WTC11 (cell line): ENCODE data around the gene SLFN14. TPM values are rescaled to one million over a fixed set of nuclear protein-coding genes. Genes with fewer than 3 reads are reported as not detected.

Experiments
- ATAC-seq: fragments of 200-7000 bp; cut with Tn5 transposase; 2 replicates; pipeline ENCODE4 v1.10.0; 2021; ENCODE audit warnings: mild to moderate bottlenecking, moderate library complexity
- CTCF ChIA-PET: fragments of 300-600 bp; sonication (Branson Sonifier 250); formaldehyde crosslinking; loops from one replicate; lab custom pipeline; 2021; ENCODE audit warnings: antibody characterized with exemption; lab: Charles Lee
- POLR2A ChIA-PET: fragments of 350-600 bp; sonication (Branson Sonifier 250); formaldehyde crosslinking; loops from one replicate; lab custom pipeline; 2021; ENCODE audit warnings: antibody characterized with exemption; lab: Charles Lee
- DNase-seq: peaks from one replicate; pipeline ENCODE4 v3.0.0; 2021; ENCODE audit warnings: low spot score
- H3K27ac Mint-ChIP-seq: 2 replicates; pipeline ENCODE4 v1.8.0; 2021; ENCODE audit warnings: mixed read lengths
- H3K27me3 Mint-ChIP-seq: 2 replicates; pipeline ENCODE4 v1.8.0; 2021; ENCODE audit warnings: low read depth, mild to moderate bottlenecking, moderate library complexity, mixed read lengths
- H3K36me3 Mint-ChIP-seq: 2 replicates; pipeline ENCODE4 v1.8.0; 2021; ENCODE audit warnings: mixed read lengths
- H3K4me1 Mint-ChIP-seq: 2 replicates; pipeline ENCODE4 v1.8.0; 2022; ENCODE audit warnings: mixed read lengths
- H3K4me3 Mint-ChIP-seq: 2 replicates; pipeline ENCODE4 v1.8.0; 2021; ENCODE audit warnings: mild to moderate bottlenecking, moderate library complexity, mixed read lengths
- H3K9me3 Mint-ChIP-seq: 2 replicates; pipeline ENCODE4 v1.8.0; 2021; ENCODE audit warnings: mixed read lengths
- CREB1 ChIP-seq: sonication (generic); formaldehyde crosslinking; IDR thresholded peaks from 2 replicates; pipeline ENCODE4 v1.8.0; 2023; ENCODE audit warnings: mild to moderate bottlenecking, missing genetic modification reagents
- CREM ChIP-seq: sonication (generic); formaldehyde crosslinking; IDR thresholded peaks from 2 replicates; pipeline ENCODE4 v1.8.1; 2022; ENCODE audit warnings: mild to moderate bottlenecking, missing genetic modification reagents, moderate library complexity
- ELF4 ChIP-seq: sonication (generic); formaldehyde crosslinking; IDR thresholded peaks from 2 replicates; pipeline ENCODE4 v1.8.1; 2022; ENCODE audit warnings: low read depth, mild to moderate bottlenecking, moderate library complexity, missing genetic modification reagents
- MLX ChIP-seq: sonication (generic); formaldehyde crosslinking; IDR thresholded peaks from 2 replicates; pipeline ENCODE4 v1.8.1; 2023; ENCODE audit warnings: mild to moderate bottlenecking, missing genetic modification reagents, moderate library complexity
- NR3C1 ChIP-seq: sonication (generic); formaldehyde crosslinking; conservative IDR thresholded peaks from 2 replicates; pipeline ENCODE4 v1.8.1; 2023; ENCODE audit warnings: low read depth, mild to moderate bottlenecking, missing genetic modification reagents
- SMAD3 ChIP-seq: sonication (generic); formaldehyde crosslinking; IDR thresholded peaks from 2 replicates; pipeline ENCODE4 v1.8.0; 2022; ENCODE audit warnings: missing genetic modification reagents, mild to moderate bottlenecking, borderline replicate concordance
- SMAD4 ChIP-seq: sonication (generic); formaldehyde crosslinking; IDR thresholded peaks from 2 replicates; pipeline ENCODE4 v1.8.0; 2022; ENCODE audit warnings: mild to moderate bottlenecking, missing genetic modification reagents
- TCF7 ChIP-seq: sonication (generic); formaldehyde crosslinking; IDR thresholded peaks from 2 replicates; pipeline ENCODE4 v1.8.0; 2022; ENCODE audit warnings: mild to moderate bottlenecking, low read depth, missing genetic modification reagents, moderate library complexity
- TEAD1 ChIP-seq: sonication (generic); formaldehyde crosslinking; IDR thresholded peaks from 2 replicates; pipeline ENCODE4 v1.8.0; 2022; ENCODE audit warnings: mild to moderate bottlenecking, missing genetic modification reagents
- TP53 ChIP-seq: sonication (generic); formaldehyde crosslinking; IDR thresholded peaks from 2 replicates; pipeline ENCODE4 v1.8.1; 2023; ENCODE audit warnings: mild to moderate bottlenecking, missing genetic modification reagents
- USF1 ChIP-seq: sonication (generic); formaldehyde crosslinking; IDR thresholded peaks from 2 replicates; pipeline ENCODE4 v1.8.0; 2022; ENCODE audit warnings: mild to moderate bottlenecking, missing genetic modification reagents
- ZMAT4 ChIP-seq: fragments of 250-450 bp; sonication (Bioruptor Pico); IDR thresholded peaks from 2 replicates; pipeline ENCODE4 v1.9.0; 2021; ENCODE audit warnings: mild to moderate bottlenecking
- ZNF219 ChIP-seq: sonication (generic); formaldehyde crosslinking; IDR thresholded peaks from 2 replicates; pipeline ENCODE4 v1.8.0; 2023; ENCODE audit warnings: missing genetic modification reagents, mild to moderate bottlenecking, borderline replicate concordance
- ZNF317 ChIP-seq: sonication (generic); formaldehyde crosslinking; IDR thresholded peaks from 2 replicates; pipeline ENCODE4 v1.8.1; 2023; ENCODE audit warnings: low read depth, mild to moderate bottlenecking, moderate library complexity, missing genetic modification reagents, borderline replicate concordance
- total RNA-seq: library from RNA; stranded (reverse); gene quantifications from 3 replicates; pipeline ENCODE4 v1.2.3, GENCODE V29; 2021
- TF ChIP-seq, protein P1 (sequence below): sonication (generic); formaldehyde crosslinking; IDR thresholded peaks from 2 replicates; pipeline ENCODE4 v1.8.1; 2023; ENCODE audit warnings: mild to moderate bottlenecking, missing genetic modification reagents
- TF ChIP-seq, protein P2 (sequence below): sonication (generic); formaldehyde crosslinking; IDR thresholded peaks from 2 replicates; pipeline ENCODE4 v1.8.1; 2023; ENCODE audit warnings: mild to moderate bottlenecking, missing genetic modification reagents, borderline replicate concordance
- TF ChIP-seq, protein P3 (sequence below): sonication (generic); formaldehyde crosslinking; IDR thresholded peaks from 2 replicates; pipeline ENCODE4 v1.8.0; 2022; ENCODE audit warnings: mild to moderate bottlenecking, missing genetic modification reagents

Gene SLFN14
- total RNA-seq, 1 experiment from 2014 or later: not detected

DNA sequence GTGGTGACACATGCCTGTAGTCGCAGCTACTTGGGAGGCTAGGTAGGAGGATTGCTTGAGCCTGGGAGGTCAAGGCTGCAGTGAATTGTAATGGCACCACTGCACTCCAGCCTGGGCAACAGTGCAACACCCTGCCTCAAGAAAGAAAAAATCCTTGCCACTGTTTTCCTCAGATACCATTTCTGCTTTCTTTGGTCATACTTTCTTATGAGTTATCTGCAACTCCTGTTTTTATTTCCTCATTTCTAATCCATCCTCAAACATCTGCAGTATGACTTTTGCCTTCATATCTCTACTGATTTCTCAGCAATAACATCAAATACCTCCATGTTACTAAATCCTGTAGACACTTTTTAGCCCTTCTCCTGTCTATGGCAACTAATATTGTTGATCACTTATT lies 23.4 kb upstream of the SLFN14 start:
- H3K9me3 Mint-ChIP-seq: no peaks in the 10 kb centered on the region
- TF ChIP-seq ELF4 (CRISPR knock-in tag) (no peak), ZMAT4 (CRISPR knock-in tag) (no peak), ZNF219 (no peak), TCF7 (CRISPR knock-in tag) (no peak), SMAD4 (CRISPR knock-in tag) (no peak), TEAD1 (CRISPR knock-in tag) (no peak), NR3C1 (no peak), ZNF317 (CRISPR knock-in tag) (no peak), CREM (CRISPR knock-in tag) (no peak), TP53 (no peak), SMAD3 (CRISPR knock-in tag) (no peak), CREB1 (CRISPR knock-in tag) (no peak), MLX (CRISPR knock-in tag) (no peak), USF1 (CRISPR knock-in tag) (no peak)
- TF ChIP-seq, protein P1, sequence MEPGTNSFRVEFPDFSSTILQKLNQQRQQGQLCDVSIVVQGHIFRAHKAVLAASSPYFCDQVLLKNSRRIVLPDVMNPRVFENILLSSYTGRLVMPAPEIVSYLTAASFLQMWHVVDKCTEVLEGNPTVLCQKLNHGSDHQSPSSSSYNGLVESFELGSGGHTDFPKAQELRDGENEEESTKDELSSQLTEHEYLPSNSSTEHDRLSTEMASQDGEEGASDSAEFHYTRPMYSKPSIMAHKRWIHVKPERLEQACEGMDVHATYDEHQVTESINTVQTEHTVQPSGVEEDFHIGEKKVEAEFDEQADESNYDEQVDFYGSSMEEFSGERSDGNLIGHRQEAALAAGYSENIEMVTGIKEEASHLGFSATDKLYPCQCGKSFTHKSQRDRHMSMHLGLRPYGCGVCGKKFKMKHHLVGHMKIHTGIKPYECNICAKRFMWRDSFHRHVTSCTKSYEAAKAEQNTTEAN (CRISPR knock-in tag): no peak
- TF ChIP-seq, protein P2, sequence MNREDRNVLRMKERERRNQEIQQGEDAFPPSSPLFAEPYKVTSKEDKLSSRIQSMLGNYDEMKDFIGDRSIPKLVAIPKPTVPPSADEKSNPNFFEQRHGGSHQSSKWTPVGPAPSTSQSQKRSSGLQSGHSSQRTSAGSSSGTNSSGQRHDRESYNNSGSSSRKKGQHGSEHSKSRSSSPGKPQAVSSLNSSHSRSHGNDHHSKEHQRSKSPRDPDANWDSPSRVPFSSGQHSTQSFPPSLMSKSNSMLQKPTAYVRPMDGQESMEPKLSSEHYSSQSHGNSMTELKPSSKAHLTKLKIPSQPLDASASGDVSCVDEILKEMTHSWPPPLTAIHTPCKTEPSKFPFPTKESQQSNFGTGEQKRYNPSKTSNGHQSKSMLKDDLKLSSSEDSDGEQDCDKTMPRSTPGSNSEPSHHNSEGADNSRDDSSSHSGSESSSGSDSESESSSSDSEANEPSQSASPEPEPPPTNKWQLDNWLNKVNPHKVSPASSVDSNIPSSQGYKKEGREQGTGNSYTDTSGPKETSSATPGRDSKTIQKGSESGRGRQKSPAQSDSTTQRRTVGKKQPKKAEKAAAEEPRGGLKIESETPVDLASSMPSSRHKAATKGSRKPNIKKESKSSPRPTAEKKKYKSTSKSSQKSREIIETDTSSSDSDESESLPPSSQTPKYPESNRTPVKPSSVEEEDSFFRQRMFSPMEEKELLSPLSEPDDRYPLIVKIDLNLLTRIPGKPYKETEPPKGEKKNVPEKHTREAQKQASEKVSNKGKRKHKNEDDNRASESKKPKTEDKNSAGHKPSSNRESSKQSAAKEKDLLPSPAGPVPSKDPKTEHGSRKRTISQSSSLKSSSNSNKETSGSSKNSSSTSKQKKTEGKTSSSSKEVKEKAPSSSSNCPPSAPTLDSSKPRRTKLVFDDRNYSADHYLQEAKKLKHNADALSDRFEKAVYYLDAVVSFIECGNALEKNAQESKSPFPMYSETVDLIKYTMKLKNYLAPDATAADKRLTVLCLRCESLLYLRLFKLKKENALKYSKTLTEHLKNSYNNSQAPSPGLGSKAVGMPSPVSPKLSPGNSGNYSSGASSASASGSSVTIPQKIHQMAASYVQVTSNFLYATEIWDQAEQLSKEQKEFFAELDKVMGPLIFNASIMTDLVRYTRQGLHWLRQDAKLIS (CRISPR knock-in tag): no peak
- TF ChIP-seq, protein P3, sequence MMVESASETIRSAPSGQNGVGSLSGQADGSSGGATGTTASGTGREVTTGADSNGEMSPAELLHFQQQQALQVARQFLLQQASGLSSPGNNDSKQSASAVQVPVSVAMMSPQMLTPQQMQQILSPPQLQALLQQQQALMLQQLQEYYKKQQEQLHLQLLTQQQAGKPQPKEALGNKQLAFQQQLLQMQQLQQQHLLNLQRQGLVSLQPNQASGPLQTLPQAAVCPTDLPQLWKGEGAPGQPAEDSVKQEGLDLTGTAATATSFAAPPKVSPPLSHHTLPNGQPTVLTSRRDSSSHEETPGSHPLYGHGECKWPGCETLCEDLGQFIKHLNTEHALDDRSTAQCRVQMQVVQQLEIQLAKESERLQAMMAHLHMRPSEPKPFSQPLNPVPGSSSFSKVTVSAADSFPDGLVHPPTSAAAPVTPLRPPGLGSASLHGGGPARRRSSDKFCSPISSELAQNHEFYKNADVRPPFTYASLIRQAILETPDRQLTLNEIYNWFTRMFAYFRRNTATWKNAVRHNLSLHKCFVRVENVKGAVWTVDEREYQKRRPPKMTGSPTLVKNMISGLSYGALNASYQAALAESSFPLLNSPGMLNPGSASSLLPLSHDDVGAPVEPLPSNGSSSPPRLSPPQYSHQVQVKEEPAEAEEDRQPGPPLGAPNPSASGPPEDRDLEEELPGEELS (CRISPR knock-in tag): no peak
- TF ChIP-seq, all 79 proteins: peak for 0
- POLR2A ChIA-PET: no interaction called here
- Mint-ChIP-seq H3K27ac (no peak overlapping the region), H3K27me3 (peaks cover 12% of the 10 kb centered on the region), H3K4me1 (peaks cover 17% of the 10 kb centered on the region), H3K36me3 (peaks cover 4% of the 10 kb centered on the region; the same call in 1 of the 2 replicates), H3K4me3 (no peak overlapping the region)
- DNase-seq: no peak
- no peak for ATAC-seq
- CTCF ChIA-PET: no interaction called here
